Breast epithelium (tissue), 4 donors: ENCODE results near the gene PROCA1. TPM values are rescaled to one million over a fixed set of nuclear protein-coding genes. Genes with fewer than 3 reads are reported as not detected.

Experiments
- DNase-seq, 2 donors: peaks; one replicate each; pipeline ENCODE4 v3.0.0-alpha.2; 2019; ENCODE audit warnings: low spot score in 2 of 2
- H3K27ac ChIP-seq, 2 donors: fragments of 200-600 bp; sonication (generic) in 1 of 2; one replicate each; pipeline ENCODE4 v1.5.1; 2016 to 2019; ENCODE audit warnings: mild to moderate bottlenecking in 1 of 2
- H3K27me3 ChIP-seq, 2 donors: fragments of 200-600 bp; sonication (generic) in 1 of 2; one replicate each; pipeline versions ENCODE4 v1.5.1 to v1.6.0; 2017 to 2019; ENCODE audit warnings: control low read depth in 1 of 2, mild to moderate bottlenecking in 1 of 2
- H3K36me3 ChIP-seq: fragments of 200-600 bp; one replicate; pipeline ENCODE4 v1.5.1; 2019
- H3K4me1 ChIP-seq, 2 donors: fragments of 200-600 bp; sonication (generic); one replicate each; pipeline ENCODE4 v1.5.1; 2016 to 2019; ENCODE audit warnings: control low read depth in 1 of 2
- H3K4me3 ChIP-seq, 3 donors: fragments of 200-600 bp; sonication (generic); 1 replicate in 2 of 3; 2 replicates in 1 of 3; pipeline ENCODE4 v1.5.1; 2016 to 2019; ENCODE audit warnings: mild to moderate bottlenecking in 3 of 3, moderate library complexity in 2 of 3
- H3K9me3 ChIP-seq, 2 donors: fragments of 200-600 bp; sonication (generic) in 1 of 2; one replicate each; pipeline ENCODE4 v1.5.1; 2016 to 2019; ENCODE audit warnings: control low read depth in 1 of 2
- CTCF ChIP-seq, 3 donors: fragments of 450-650 bp; IDR thresholded peaks; one replicate each; pipeline ENCODE4 v1.5.1; 2016 to 2017; ENCODE audit warnings: antibody characterized with exemption in 3 of 3, mild to moderate bottlenecking in 3 of 3, moderate library complexity in 3 of 3
- POLR2A ChIP-seq: fragments of 450-650 bp; IDR thresholded peaks from one replicate; pipeline ENCODE4 v1.6.1; 2016; ENCODE audit warnings: antibody characterized with exemption, mild to moderate bottlenecking, moderate library complexity
- POLR2AphosphoS5 ChIP-seq, 3 donors: sonication (generic); formaldehyde crosslinking; IDR thresholded peaks; one replicate each; pipeline ENCODE4 v1.6.1; 2017; ENCODE audit warnings: antibody characterized with exemption in 3 of 3
- intact Hi-C: fragments of 100-400 bp; cut with DNase I; formaldehyde crosslinking; loops from one replicate; pipeline ENCODE4 v1.15.1; 2023; ENCODE audit warnings: low total_unique reads
- total RNA-seq, 3 donors: library from RNA; depleted of rRNA; stranded (reverse); fragments of >200 nt; gene quantifications; one replicate each; pipeline ENCODE4 v1.1.0, GENCODE V29; 2016

Gene PROCA1
- total RNA-seq, 3 donors from 2014 or later: 1.6 to 2.3 (median 1.6) TPM

GRCh38 chr17:28749516-28750177 lies 38.0 kb upstream of the PROCA1 start:
- peaks cover 16 to 27% of the 10 kb centered on the region in 2 donors for H3K4me1 ChIP-seq
- intact Hi-C loops: loop anchor here (10.0 kb wide), 1 partner anchor 155 kb away; the partner anchor contains the start of gene DHRS13
- peak overlapping the region; percentile 78 to 100 for H3K27ac ChIP-seq
- no peaks in the 10 kb centered on the region for H3K9me3 ChIP-seq
- H3K27me3 ChIP-seq: no peaks in the 10 kb centered on the region
- no peaks in the 10 kb centered on the region for H3K36me3 ChIP-seq
- H3K4me3 ChIP-seq: peak overlapping the region in 1 of 3 donors; percentile 2
- TF ChIP-seq CTCF (IDR thresholded peaks at IDR 0.05): no peak
- no peak for TF ChIP-seq POLR2AphosphoS5 (IDR thresholded peaks at IDR 0.05)
- TF ChIP-seq POLR2A: no peak
- DNase-seq: no peak

GRCh38 chr17:28748852-28749515 lies 37.3 kb upstream of the PROCA1 start:
- intact Hi-C loops: loop anchor here (10.0 kb wide), 1 partner anchor 156 kb away; the partner anchor contains the start of gene DHRS13
- TF ChIP-seq CTCF (IDR thresholded peaks at IDR 0.05): no peak
- TF ChIP-seq POLR2AphosphoS5 (IDR thresholded peaks at IDR 0.05): no peak
- no peak for TF ChIP-seq POLR2A
- Histone ChIP-seq H3K27ac (peak overlapping the region; percentile 78 to 100), H3K4me1 (peaks cover 16 to 27% of the 10 kb centered on the region in 2 donors), H3K36me3 (no peaks in the 10 kb centered on the region), H3K27me3 (no peaks in the 10 kb centered on the region), H3K4me3 (peak overlapping the region in 1 of 3 donors; percentile 2), H3K9me3 (no peaks in the 10 kb centered on the region)
- no peak for DNase-seq

- peak overlapping the region in 2 of 3 donors; percentile 14 to 99 for H3K4me3 ChIP-seq
- TF ChIP-seq POLR2AphosphoS5 (IDR thresholded peaks at IDR 0.05): no peak
- TF ChIP-seq CTCF (IDR thresholded peaks at IDR 0.05): no peak
- TF ChIP-seq POLR2A: no peak
- H3K9me3 ChIP-seq: no peaks in the 10 kb centered on the region
- peak overlapping the region; percentile 78 to 100 for H3K27ac ChIP-seq
- no peaks in the 10 kb centered on the region for H3K36me3 ChIP-seq
- no peak for DNase-seq
- H3K4me1 ChIP-seq: peaks cover 16 to 27% of the 10 kb centered on the region in 2 donors
- no peaks in the 10 kb centered on the region for H3K27me3 ChIP-seq
- intact Hi-C loops: loop anchor here (10.0 kb wide), 1 partner anchor 157 kb away; the partner anchor contains the start of gene DHRS13
Measured at GRCh38 chr17:28747801-28748750, 36.4 kb upstream of the PROCA1 start.

- peaks cover 16 to 27% of the 10 kb centered on the region in 2 donors for H3K4me1 ChIP-seq
- peak overlapping the region in 2 of 3 donors; percentile 90 to 99 for H3K4me3 ChIP-seq
- intact Hi-C loops: loop anchor here (10.0 kb wide), 1 partner anchor 158 kb away; the partner anchor contains the start of gene DHRS13
- no peaks in the 10 kb centered on the region for H3K9me3 ChIP-seq
- peak; percentile 93 to 95 for DNase-seq
- no peaks in the 10 kb centered on the region for H3K27me3 ChIP-seq
- no peak for TF ChIP-seq POLR2A
- TF ChIP-seq POLR2AphosphoS5 (IDR thresholded peaks at IDR 0.05): peak; percentile 37 to 65 (median 40)
- TF ChIP-seq CTCF (IDR thresholded peaks at IDR 0.05): peak in 2 of 3 donors; percentile 18 to 26
- H3K36me3 ChIP-seq: no peaks in the 10 kb centered on the region
- peak overlapping the region; percentile 99 to 100 for H3K27ac ChIP-seq
Measured at GRCh38 chr17:28747051-28747691, 35.5 kb upstream of the PROCA1 start.
